Mesenchymal stem cell (in vitro differentiated cells and primary cell): ENCODE data around the gene MLLT3.

Experiments used
- DNase-seq: peaks from one replicate; pipeline ENCODE4 v3.0.0-alpha.2; 2013
- H2AFZ ChIP-seq: one replicate; pipeline ENCODE4 v1.6.1; 2013; ENCODE audit warnings: low read depth, mild to moderate bottlenecking, control low read depth, inconsistent platforms, low read length, moderate library complexity
- H2AK5ac ChIP-seq: 2 replicates; pipeline ENCODE4 v1.6.1; 2013; ENCODE audit warnings: low read length, moderate library complexity, mild to moderate bottlenecking, inconsistent platforms; ENCODE audit not compliant: severe bottlenecking
- H2BK120ac ChIP-seq: one replicate; pipeline ENCODE4 v1.6.1; 2013; ENCODE audit warnings: low read depth, mild to moderate bottlenecking, inconsistent platforms, low read length, moderate library complexity
- H2BK12ac ChIP-seq, 2 experiments: one replicate each; pipeline ENCODE4 v1.6.1; 2013; ENCODE audit warnings: inconsistent platforms in 2 of 2, low read length in 2 of 2, mild to moderate bottlenecking in 2 of 2, moderate library complexity in 2 of 2, control low read depth in 1 of 2
- H2BK15ac ChIP-seq: one replicate; pipeline ENCODE4 v1.6.1; 2013; ENCODE audit warnings: mild to moderate bottlenecking, low read depth, inconsistent platforms; ENCODE audit not compliant: poor library complexity, severe bottlenecking
- H2BK5ac ChIP-seq: 2 replicates; pipeline ENCODE4 v1.6.1; 2013; ENCODE audit warnings: low read depth, mild to moderate bottlenecking, low read length, control low read depth, inconsistent platforms; ENCODE audit not compliant: poor library complexity, severe bottlenecking
- H3K14ac ChIP-seq, 2 experiments: one replicate each; pipeline ENCODE4 v1.6.1; 2013; ENCODE audit warnings: inconsistent platforms in 2 of 2, low read length in 2 of 2, control low read depth in 1 of 2, mild to moderate bottlenecking in 1 of 2, moderate library complexity in 1 of 2
- H3K18ac ChIP-seq, 2 experiments: one replicate each; pipeline ENCODE4 v1.6.1; 2013; ENCODE audit warnings: inconsistent platforms in 2 of 2, low read length in 2 of 2, control low read depth in 1 of 2, low read depth in 1 of 2, mild to moderate bottlenecking in 1 of 2
- H3K23ac ChIP-seq, 2 experiments: one replicate each; pipeline ENCODE4 v1.6.1; 2013; ENCODE audit warnings: inconsistent platforms in 2 of 2, low read length in 2 of 2, mild to moderate bottlenecking in 2 of 2, moderate library complexity in 2 of 2, control low read depth in 1 of 2
- H3K27ac ChIP-seq: 2 replicates; pipeline ENCODE4 v1.5.1; 2013; ENCODE audit warnings: mild to moderate bottlenecking, moderate library complexity, low read length, control low read depth, inconsistent platforms; ENCODE audit not compliant: poor library complexity, severe bottlenecking
- H3K27me3 ChIP-seq, 2 experiments: 2 replicates each; pipeline versions ENCODE4 v1.6.1 to v1.7.0; 2013; ENCODE audit warnings: low read length in 2 of 2, mild to moderate bottlenecking in 2 of 2, moderate library complexity in 2 of 2, control low read depth in 1 of 2, inconsistent platforms in 1 of 2; ENCODE audit not compliant: control insufficient read depth in 1 of 2, insufficient read depth in 1 of 2
- H3K36me3 ChIP-seq, 2 experiments: 2 replicates each; pipeline versions ENCODE4 v1.6.1 to v1.7.0; 2013; ENCODE audit warnings: low read length in 2 of 2, control low read depth in 1 of 2, inconsistent platforms in 1 of 2, low read depth in 1 of 2, mild to moderate bottlenecking in 1 of 2; ENCODE audit not compliant: insufficient read depth in 2 of 2, control insufficient read depth in 1 of 2
- H3K4ac ChIP-seq, 2 experiments: one replicate each; pipeline ENCODE4 v1.6.1; 2013; ENCODE audit warnings: inconsistent platforms in 2 of 2, low read length in 2 of 2, mild to moderate bottlenecking in 2 of 2, moderate library complexity in 2 of 2, control low read depth in 1 of 2, low read depth in 1 of 2
- H3K4me1 ChIP-seq: 2 replicates; pipeline ENCODE4 v1.6.1; 2013; ENCODE audit warnings: low read depth, low read length, control low read depth; ENCODE audit not compliant: control insufficient read depth, insufficient read depth
- H3K4me2 ChIP-seq: 2 replicates; pipeline ENCODE4 v1.6.1; 2013; ENCODE audit warnings: low read length, mild to moderate bottlenecking, inconsistent platforms; ENCODE audit not compliant: poor library complexity, severe bottlenecking
- H3K4me3 ChIP-seq, 2 experiments: 2 replicates each; pipeline versions ENCODE4 v1.5.1 to v1.7.0; 2013; ENCODE audit warnings: low read length in 2 of 2, mild to moderate bottlenecking in 2 of 2, control low read depth in 1 of 2, low read depth in 1 of 2; ENCODE audit not compliant: insufficient read depth in 1 of 2
- H3K79me1 ChIP-seq: replicated peaks from 2 replicates; pipeline ENCODE4 v1.6.1; 2013; ENCODE audit warnings: mild to moderate bottlenecking, control low read depth, low read length, inconsistent platforms; ENCODE audit not compliant: poor library complexity, severe bottlenecking
- H3K9ac ChIP-seq: 2 replicates; pipeline ENCODE4 v1.7.0; 2013; ENCODE audit warnings: mild to moderate bottlenecking, low read length, moderate library complexity
- H3K9me3 ChIP-seq: 2 replicates; pipeline ENCODE4 v1.7.0; 2013; ENCODE audit warnings: mild to moderate bottlenecking, low read length; ENCODE audit not compliant: control insufficient read depth
- H4K8ac ChIP-seq: one replicate; pipeline ENCODE4 v1.6.1; 2013; ENCODE audit warnings: inconsistent platforms, mild to moderate bottlenecking, low read length, moderate library complexity
- H4K91ac ChIP-seq: one replicate; pipeline ENCODE4 v1.6.1; 2013; ENCODE audit warnings: mild to moderate bottlenecking, low read length, inconsistent platforms
- WGBS: methylation state at CpG from one replicate; pipeline ENCODE4 v1.1.7; 2013; ENCODE audit warnings: mixed read lengths; 5-methylcytosine and 5-hydroxymethylcytosine counted together

Gene MLLT3

DNA sequence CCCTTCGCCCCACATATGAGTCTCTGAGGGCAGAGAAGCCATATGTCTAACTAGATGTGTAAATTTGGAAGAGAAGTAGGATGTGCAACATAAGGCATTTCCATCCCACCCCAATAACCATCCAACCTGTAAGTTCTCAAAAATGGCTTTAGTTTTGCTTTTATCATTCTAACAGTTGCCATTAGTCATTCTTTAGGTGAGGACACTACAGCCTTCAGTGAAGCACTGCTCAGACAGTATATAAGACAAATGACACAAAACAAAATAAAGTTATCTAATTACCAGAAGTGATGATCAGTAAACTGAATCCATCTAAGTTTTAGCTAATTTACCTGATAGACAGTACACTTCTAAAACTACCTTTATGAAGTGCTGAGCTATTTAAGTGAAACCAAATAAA lies 23.9 kb downstream of the MLLT3 start:
- Histone ChIP-seq H2BK15ac (no peak overlapping the region), H2AFZ (no peak overlapping the region), H3K9me3 (no peaks in the 10 kb centered on the region), H4K8ac (no peak overlapping the region), H3K36me3 (no peaks in the 10 kb centered on the region), H3K14ac (no peak overlapping the region), H3K79me1 (peaks cover 8% of the 10 kb centered on the region), H3K18ac (no peak overlapping the region), H3K4ac (no peak overlapping the region), H3K4me3 (no peak overlapping the region), H2BK120ac (no peak overlapping the region), H3K4me2 (no peak overlapping the region), H2BK12ac (no peak overlapping the region), H3K27ac (no peak overlapping the region), H3K9ac (no peak overlapping the region), H4K91ac (no peak overlapping the region), H2BK5ac (no peak overlapping the region), H3K23ac (no peak overlapping the region), H3K27me3 (no peaks in the 10 kb centered on the region), H3K4me1 (no peaks in the 10 kb centered on the region), H2AK5ac (no peak overlapping the region)
- WGBS: no CpG with 5 or more reads among the region's 1 CpG
- DNase-seq: no peak

DNA sequence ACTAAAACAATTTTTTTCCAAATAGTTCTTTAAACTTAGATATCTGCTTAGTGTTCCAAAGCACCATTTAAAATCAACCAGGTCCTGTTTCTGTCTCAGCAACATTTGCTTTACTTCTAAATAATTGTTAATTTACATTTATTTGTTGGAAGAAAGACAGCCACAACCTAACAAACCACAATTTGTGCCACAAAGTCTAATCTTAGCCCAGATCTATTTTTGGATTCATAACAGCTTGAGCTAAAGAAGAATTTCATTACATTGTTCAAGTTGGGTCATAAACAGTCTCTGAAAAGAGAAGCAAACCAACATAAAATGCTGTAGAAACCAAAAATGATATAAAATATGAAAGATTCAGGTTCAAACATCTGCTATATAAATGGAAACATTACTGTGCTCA lies 24.4 kb downstream of the MLLT3 start:
- H3K4me3 ChIP-seq: no peak overlapping the region
- no peak overlapping the region for H3K9ac ChIP-seq
- no peak overlapping the region for H3K23ac ChIP-seq
- H2BK12ac ChIP-seq: no peak overlapping the region
- H2BK15ac ChIP-seq: no peak overlapping the region
- H4K91ac ChIP-seq: no peak overlapping the region
- no peaks in the 10 kb centered on the region for H3K9me3 ChIP-seq
- no peaks in the 10 kb centered on the region for H3K27me3 ChIP-seq
- H3K4me2 ChIP-seq: no peak overlapping the region
- no peak for DNase-seq
- H3K79me1 ChIP-seq: peaks cover 8% of the 10 kb centered on the region
- no peak overlapping the region for H3K27ac ChIP-seq
- H2BK5ac ChIP-seq: no peak overlapping the region
- H3K36me3 ChIP-seq: no peaks in the 10 kb centered on the region
- no peak overlapping the region for H2AK5ac ChIP-seq
- no peak overlapping the region for H2BK120ac ChIP-seq
- H3K4me1 ChIP-seq: no peaks in the 10 kb centered on the region
- no peak overlapping the region for H4K8ac ChIP-seq
- H2AFZ ChIP-seq: no peak overlapping the region
- H3K14ac ChIP-seq: no peak overlapping the region
- no peak overlapping the region for H3K18ac ChIP-seq
- H3K4ac ChIP-seq: no peak overlapping the region

DNA sequence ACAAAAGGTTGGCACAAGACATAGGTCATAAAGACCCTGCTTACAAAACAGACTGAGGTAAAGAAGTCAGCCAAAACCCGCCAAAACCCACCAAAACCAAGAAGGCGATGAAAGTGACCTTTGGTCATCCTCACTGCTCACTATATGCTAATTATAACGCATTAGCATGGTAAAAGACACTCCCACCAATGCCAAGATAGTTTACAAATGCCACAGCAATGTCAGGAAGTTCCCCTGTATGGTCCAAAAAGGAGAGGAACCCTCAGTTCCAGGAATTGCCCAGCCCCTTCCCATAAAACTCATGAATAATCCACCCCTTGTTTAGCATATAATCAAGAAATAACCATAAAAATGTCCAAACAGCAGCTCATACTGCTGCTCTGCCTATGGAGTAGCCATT lies 27.7 kb downstream of the MLLT3 start:
- H2BK15ac ChIP-seq: no peak overlapping the region
- H3K4me2 ChIP-seq: no peak overlapping the region
- H3K4me3 ChIP-seq: no peak overlapping the region
- no peaks in the 10 kb centered on the region for H3K4me1 ChIP-seq
- 84% methylated on average over 3 of the region's 3 CpGs for WGBS
- no peak for DNase-seq
- H2BK120ac ChIP-seq: no peak overlapping the region
- H3K27ac ChIP-seq: no peak overlapping the region
- peaks cover 7% of the 10 kb centered on the region for H3K79me1 ChIP-seq
- no peak overlapping the region for H4K91ac ChIP-seq
- no peak overlapping the region for H3K9ac ChIP-seq
- no peak overlapping the region for H4K8ac ChIP-seq
- no peak overlapping the region for H3K4ac ChIP-seq
- no peak overlapping the region for H3K23ac ChIP-seq
- no peaks in the 10 kb centered on the region for H3K36me3 ChIP-seq
- no peak overlapping the region for H2AK5ac ChIP-seq
- H3K18ac ChIP-seq: no peak overlapping the region
- no peak overlapping the region for H3K14ac ChIP-seq
- H3K9me3 ChIP-seq: no peaks in the 10 kb centered on the region
- no peak overlapping the region for H2BK12ac ChIP-seq
- H3K27me3 ChIP-seq: no peaks in the 10 kb centered on the region
- no peak overlapping the region for H2BK5ac ChIP-seq
- no peak overlapping the region for H2AFZ ChIP-seq

DNA sequence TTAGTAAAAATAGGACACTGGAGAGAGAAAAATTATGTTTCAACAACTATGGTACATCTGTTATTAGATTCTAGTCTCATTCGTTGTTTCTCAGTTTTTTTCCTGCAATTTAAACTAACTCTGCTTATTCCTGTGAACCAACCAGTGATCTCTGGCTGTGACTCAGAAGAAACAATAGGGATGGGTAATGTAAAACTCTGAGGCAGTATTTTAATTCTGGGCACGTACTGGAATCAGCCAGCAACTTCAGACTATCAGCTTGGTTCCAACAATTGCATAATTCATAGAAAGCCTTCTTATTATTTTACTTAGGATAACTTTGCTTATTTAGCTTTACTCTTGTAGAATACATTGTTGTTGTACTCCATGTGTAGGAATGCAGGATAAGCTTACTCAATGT lies 28.8 kb downstream of the MLLT3 start:
- H2BK5ac ChIP-seq: no peak overlapping the region
- no CpG with 5 or more reads among the region's 2 CpGs for WGBS
- H3K4me3 ChIP-seq: no peak overlapping the region
- H3K14ac ChIP-seq: no peak overlapping the region
- no peak overlapping the region for H4K8ac ChIP-seq
- peak; percentile 20 for DNase-seq
- no peak overlapping the region for H3K18ac ChIP-seq
- H3K36me3 ChIP-seq: no peaks in the 10 kb centered on the region
- H3K27me3 ChIP-seq: no peaks in the 10 kb centered on the region
- no peaks in the 10 kb centered on the region for H3K9me3 ChIP-seq
- peak overlapping the region; percentile 65 for H3K27ac ChIP-seq
- H2AFZ ChIP-seq: no peak overlapping the region
- no peak overlapping the region for H3K23ac ChIP-seq
- no peak overlapping the region for H3K4ac ChIP-seq
- peaks cover 7% of the 10 kb centered on the region for H3K79me1 ChIP-seq
- no peaks in the 10 kb centered on the region for H3K4me1 ChIP-seq
- no peak overlapping the region for H2BK15ac ChIP-seq
- no peak overlapping the region for H3K4me2 ChIP-seq
- H3K9ac ChIP-seq: peak overlapping the region; percentile 47
- H2AK5ac ChIP-seq: no peak overlapping the region
- H2BK120ac ChIP-seq: no peak overlapping the region
- H4K91ac ChIP-seq: no peak overlapping the region
- no peak overlapping the region for H2BK12ac ChIP-seq
